Right renal pelvis (tissue), 4 donors: ENCODE results near the gene GAB4. TPM values are rescaled to one million over a fixed set of nuclear protein-coding genes. Genes with fewer than 3 reads are reported as not detected.
A peak's percentile ranks its signal among the peaks of the same experiment; 100 is the strongest.
"Not testable (repeated sequence)": the region's sequence is repeated elsewhere in the genome, so short reads cannot be mapped to it uniquely, and the experiment has no call there.

Source experiments
- DNase-seq, 4 donors: peaks; one replicate each; pipeline ENCODE4 v3.0.0-alpha.2; 2013; ENCODE audit warnings: low read depth in 4 of 4, low spot score in 3 of 4, missing footprints in 1 of 4
- polyA plus RNA-seq, 4 donors: library from polyadenylated mRNA; unstranded; fragments of 120-200 nt; gene quantifications; one replicate each; pipeline ENCODE4 v1.2.1, GENCODE V29; 2013; ENCODE audit not compliant: insufficient read length in 4 of 4

Gene GAB4
- polyA plus RNA-seq, 4 donors = not detected

- peak; percentile 10 to 43 (median 33) for DNase-seq
Observed at GRCh38 chr22:16917144-16918003, 90.6 kb downstream of the GAB4 start.

DNA sequence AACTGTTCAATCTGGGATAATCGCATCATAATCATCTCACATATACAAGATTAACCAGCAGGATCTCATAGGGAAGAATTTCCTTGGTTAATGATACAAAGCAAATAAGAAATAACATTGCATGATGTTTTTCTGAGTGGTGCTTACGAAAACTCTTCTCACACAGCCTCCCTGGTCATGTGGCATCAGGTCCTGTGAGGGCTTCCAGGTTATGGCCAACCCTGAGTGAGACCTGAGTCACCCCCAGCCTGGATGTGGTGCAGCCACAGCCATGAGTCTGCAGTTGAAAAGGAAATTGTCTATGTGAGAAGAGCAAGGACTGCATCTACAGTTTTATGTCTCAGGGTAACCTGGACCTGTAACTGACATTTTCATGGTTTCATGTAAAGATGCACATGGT, 92.3 kb downstream of the GAB4 start:
- DNase-seq = no peak

GRCh38 chr22:16914911-16915310, 93.1 kb downstream of the GAB4 start:
- DNase-seq = not testable (repeated sequence)

- no peak for DNase-seq
Observed at GRCh38 chr22:16914006-16914405, 94.0 kb downstream of the GAB4 start.

- DNase-seq = no peak
Observed at GRCh38 chr22:16912281-16912680, 95.7 kb downstream of the GAB4 start.

Other genes with a start within 250 kb of the GAB4 start
- gene XKR3, start 182.8 kb downstream of the GAB4 start, polyA plus RNA-seq = not detected
- gene IL17RA, start 76.8 kb upstream of the GAB4 start, polyA plus RNA-seq = 1 to 10 TPM; 4.4 to 7.0 (median 5.8) TPM
- 1 to 10 TPM in 1 of 4 donors, under 1 TPM in 3; 0.78 to 1.0 (median 0.80) TPM for gene TMEM121B, start 113.1 kb upstream of the GAB4 start, polyA plus RNA-seq
- 10 to 100 TPM; 34.0 to 43.6 (median 34.7) TPM for gene HDHD5, start 151.1 kb upstream of the GAB4 start, polyA plus RNA-seq
- 10 to 100 TPM; 25.0 to 46.6 (median 35.8) TPM for gene ADA2, start 211.2 kb upstream of the GAB4 start, polyA plus RNA-seq